NOMO-1 treated with DMSO at 0.1 percent for 48 hours (cell line): ENCODE measurements around the gene BEND7.
"Not testable (repeated sequence)": the region's sequence is repeated elsewhere in the genome, so short reads cannot be mapped to it uniquely, and the experiment has no call there.

ENCODE experiments used
- DNase-seq: peaks from one replicate; lab custom pipeline; 2025; ENCODE audit not compliant: unreplicated experiment; lab: John Stamatoyannopoulos, UW

Gene BEND7

DNA sequence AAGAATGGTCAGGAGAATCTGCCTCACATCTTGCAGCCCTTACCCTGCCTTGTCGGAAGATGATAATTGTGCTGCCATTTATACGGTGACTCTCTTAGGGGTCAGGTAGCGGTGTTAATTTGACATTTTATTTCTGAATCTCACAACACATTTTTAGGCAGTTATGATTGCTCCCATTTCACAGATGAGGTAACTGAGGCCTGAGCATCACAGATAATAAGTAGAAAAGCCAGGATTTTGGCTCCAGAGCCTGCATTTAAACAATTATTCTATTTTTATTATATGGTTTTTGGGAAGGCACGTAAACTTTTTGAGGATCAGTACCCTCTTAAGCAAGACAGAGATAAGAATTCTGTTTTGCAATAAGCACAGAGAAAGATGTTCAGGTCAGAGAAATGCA, 103.4 kb downstream of the BEND7 start:
- no peak for DNase-seq

DNA sequence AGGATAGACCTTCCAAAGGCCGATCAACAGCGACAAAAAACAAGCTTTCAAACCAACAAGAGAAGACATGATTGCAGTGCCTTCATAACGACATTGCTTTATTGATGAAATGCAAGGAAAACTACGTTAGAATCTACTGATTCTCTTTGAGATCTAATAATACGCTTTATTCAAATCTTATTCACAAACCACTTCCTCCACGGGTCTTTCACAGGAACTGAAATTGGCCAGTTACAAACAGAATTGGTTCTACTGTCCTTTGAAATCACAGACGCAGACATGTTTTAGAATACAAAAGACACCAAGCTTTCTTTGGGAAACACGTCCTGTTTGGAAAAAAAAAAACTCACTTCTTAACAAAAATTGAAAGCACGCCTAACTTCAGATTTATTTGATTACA, 106.0 kb downstream of the BEND7 start:
- DNase-seq: no peak

GRCh38 chr10:13421382-13421917, 107.4 kb downstream of the BEND7 start:
- DNase-seq: no peak

GRCh38 chr10:13420532-13421307, 108.1 kb downstream of the BEND7 start:
- DNase-seq: no peak

DNA sequence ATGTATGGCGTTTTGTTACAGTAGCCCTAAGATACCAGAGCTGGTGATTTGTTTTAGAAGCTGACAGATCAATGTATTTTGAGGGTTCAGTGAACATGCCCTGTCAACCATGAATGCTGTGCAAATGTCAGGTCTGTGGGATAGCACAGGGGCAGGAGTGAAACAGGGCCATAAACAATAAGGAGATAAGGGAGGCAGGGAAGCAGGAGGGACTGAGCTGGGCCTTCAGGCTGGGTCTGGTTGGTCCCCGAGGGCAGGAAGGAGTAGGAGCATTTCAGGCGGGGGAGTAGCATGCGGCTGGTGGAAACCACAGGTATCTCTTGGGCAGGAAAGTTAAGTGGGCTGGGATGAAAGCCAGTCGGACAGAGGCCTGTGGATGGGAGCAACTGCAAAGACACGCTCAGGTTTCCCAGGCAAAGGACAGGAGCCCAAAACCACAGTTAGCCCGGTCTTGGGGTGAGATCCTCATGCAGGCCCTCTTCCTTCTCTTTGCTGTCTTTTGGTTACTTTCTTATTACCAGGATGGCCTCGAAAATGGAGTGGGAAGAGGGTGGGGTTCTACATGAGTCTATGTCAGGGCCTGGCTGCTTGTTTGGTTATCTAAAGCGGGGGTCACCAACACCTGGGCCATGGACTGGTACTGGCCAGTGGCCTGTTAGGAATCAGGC, 111.2 kb downstream of the BEND7 start:
- no peak for DNase-seq

GRCh38 chr10:13416760-13417159, 112.1 kb downstream of the BEND7 start:
- DNase-seq: no peak

GRCh38 chr10:13414855-13415254, 114.0 kb downstream of the BEND7 start:
- no peak for DNase-seq

DNA sequence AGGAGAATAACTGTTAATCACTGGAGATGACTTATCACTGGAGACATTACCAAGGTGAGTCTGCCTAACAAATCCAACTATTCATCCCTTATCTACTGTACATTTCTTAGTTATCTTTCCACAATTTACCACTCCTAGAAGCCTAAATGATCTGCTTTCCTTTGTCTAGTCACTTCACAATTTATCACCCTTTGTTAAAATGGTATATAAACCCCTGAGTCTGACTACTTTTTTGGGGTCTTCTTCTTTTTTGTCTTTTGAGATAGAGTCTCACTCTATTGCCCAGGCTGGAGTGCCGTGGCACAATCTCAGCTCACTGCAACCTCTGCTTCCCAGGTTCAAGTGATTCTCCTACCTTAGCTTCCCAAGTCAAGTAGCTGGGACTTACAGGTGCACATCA, 114.7 kb downstream of the BEND7 start:
- no peak for DNase-seq

- DNase-seq: no peak
Measured at GRCh38 chr10:13412894-13413293, 115.9 kb downstream of the BEND7 start.

DNA sequence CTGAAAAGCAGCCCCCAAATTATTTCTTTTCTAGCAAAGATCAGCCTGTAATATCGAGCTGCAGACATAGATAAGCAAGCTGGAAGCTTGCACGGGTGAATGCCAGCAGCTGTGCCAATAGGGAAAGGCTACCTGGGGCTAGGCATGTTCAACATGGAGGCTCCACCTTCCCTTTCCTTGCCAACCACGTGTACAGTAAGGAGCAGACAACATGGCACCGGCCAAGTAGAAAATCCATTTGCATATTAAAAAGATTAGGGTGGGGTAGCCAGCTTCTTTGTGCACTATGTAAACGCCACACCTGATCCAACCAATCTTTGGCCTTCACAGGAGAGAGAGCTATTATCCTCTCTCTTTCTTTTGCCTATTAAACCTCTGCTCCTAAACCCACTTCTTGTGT, 124.0 kb downstream of the BEND7 start:
- no peak for DNase-seq

DNA sequence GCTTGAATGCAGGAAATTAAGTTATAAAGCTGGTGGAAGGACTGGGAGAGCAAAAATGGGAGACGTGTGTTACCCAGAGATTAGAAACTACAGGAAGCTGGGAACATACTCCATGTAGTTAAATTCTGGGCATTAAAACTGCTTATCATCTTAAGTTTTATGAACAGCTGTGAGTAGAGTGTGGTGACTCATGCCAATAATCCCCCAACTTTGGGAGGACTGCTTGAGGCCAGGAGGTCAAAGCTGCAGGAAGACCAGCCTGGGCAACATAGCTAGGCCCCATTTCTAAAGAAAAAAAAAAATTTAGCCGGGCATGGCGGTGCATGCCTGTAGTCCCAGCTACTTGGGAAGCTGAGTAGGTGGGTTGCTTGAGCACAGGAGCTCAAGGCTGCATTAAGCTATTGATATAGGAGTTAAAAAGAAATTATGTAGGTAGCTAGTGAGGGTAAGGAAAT, 124.5 kb downstream of the BEND7 start:
- no peak for DNase-seq

DNA sequence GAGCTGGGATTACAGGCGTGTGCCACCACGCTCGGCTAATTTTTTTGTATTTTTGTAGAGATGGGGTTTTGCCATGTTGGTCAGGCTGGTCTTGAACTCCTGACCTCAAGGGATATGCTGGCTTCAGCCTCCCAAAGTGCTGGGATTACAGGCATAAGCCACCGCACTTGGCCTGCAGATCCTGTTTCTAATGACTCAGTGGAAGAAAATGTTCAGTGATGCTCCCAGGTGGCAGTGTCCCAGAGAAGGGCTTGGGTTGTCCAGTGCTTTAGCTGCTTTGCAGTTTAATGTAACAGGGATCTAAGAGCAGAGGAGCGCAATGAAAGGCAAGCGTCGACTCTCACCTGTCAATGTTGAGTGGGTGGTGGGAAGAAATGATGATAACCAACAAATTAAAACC, 125.4 kb downstream of the BEND7 start:
- not testable (repeated sequence) for DNase-seq

DNA sequence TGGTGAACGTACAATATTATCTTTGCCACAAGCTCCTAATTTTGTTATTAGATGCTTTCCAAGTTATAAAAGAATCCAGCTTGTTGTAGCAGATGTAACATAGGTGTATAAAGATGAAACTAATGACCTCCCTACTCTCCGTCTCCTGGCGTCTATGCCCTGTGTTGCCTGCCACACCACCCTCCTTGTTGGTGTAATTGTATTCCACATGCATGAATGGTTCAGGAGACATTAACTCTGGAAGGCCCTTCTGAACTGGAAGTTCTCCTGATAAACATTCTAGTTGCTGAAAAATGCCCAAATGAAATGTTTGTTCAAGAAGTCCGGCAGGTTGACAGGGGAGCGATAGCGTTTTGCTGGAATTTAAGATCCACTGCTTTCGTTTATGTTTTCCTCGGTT, 126.8 kb downstream of the BEND7 start:
- no peak for DNase-seq

DNA sequence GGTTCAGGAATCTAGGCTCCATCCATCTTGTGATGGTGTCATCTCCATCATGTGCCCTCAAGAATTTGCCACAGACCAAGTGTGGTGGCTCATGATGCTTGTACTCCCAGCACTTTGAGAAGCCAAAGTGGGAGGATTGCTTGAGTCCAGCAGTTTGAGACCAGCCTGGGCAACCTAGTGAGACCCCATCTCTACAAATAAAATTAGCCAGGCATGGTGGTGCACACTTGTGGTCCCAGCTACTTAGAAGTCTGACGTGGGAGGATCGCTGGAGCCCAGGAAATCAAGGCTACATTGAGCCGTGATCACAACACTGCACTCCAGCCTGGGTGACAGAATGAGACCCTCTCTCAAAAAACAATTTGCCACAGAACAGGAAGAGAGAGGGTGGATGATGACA, 127.7 kb downstream of the BEND7 start:
- no peak for DNase-seq

- DNase-seq: no peak
Measured at GRCh38 chr10:13400196-13400965, 128.4 kb downstream of the BEND7 start.

DNA sequence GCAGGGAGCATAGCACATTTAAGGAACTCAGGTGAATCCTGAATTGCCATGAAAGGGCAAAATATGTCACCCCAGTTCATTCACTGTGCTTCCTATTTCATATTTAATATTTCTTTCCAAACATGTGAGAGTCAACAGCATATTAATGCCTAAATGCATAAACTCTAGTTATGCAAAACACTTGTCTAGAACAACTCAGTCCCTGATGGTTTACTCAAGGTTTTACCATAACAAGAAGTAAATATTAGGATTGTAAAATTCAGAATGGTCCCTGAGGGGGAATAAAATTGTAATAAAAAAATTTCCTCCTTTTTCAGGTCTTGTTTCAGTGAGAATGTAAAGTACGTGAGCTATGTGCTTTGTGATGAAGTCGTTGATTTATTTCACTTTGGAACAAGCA, 129.1 kb downstream of the BEND7 start:
- DNase-seq: no peak

DNA sequence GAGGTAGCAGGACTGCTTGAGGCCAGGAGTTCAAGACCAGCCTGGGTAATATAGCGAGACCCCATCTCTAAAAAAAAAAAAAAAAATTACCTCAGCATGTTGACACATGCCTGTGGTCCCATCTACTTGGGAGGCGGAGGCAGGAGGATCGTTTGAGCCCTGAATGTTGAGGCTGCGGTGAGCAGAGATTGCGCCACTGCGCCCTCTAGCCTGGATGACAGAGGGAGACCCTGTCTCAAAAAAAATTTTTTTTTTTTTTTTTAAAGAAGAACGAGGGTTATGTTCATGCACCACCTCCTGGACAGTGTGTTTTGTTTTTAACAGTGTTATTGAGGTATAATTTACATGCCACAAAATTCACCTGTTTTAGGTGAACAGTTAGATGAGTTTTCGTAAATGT, 129.6 kb downstream of the BEND7 start:
- no peak for DNase-seq

GRCh38 chr10:13397052-13397451, 131.8 kb downstream of the BEND7 start:
- DNase-seq: no peak

GRCh38 chr10:13396369-13396768, 132.4 kb downstream of the BEND7 start:
- DNase-seq: no peak

DNA sequence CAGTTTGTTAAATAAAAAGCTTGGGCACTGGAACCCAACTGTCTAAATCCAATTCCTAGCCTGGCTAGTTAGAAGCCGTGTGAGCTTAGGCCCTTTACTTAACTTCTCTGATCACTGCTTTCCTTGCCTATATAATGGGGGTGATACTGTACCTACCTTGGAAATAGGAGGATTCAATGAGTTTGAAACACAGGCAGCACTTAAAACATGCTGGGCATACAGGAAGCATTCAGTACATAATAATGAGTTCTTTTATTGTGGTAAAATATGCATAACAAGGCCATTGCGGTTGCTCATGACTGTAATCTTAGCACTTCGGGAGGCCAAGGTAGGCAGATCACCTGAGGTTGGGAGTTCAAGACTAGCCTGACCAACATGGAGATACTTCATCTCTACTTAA, 133.3 kb downstream of the BEND7 start:
- no peak for DNase-seq

GRCh38 chr10:13393640-13394039, 135.2 kb downstream of the BEND7 start:
- DNase-seq: no peak

DNA sequence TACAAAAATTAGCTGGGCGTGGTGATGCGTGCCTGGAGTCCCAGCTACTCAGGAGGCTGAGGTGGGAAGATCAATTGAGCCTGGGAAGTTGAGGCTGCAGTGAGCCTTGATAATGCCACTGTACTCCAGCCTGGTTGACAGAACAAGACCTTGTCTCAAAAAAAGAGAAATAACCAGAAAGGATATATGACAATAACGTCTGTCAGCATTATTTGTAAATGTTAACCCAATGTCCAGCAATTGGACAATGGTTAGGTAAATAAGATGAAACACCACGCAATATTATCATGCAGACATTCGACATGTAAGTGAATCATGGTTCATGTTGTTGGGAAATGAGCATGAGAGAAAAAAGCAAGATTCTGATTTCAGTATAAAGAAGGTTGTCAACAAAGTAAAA, 136.1 kb downstream of the BEND7 start:
- DNase-seq: no peak
